CD4-positive, alpha-beta T cell treated with Interleukin-2 at 100 ng/mL for 4 hours (primary cell): ENCODE measurements around the gene UBTD1.

ENCODE experiments used
- DNase-seq: peaks from one replicate; pipeline ENCODE4 v3.0.0-alpha.2; 2020; ENCODE audit warnings: low spot score

Gene UBTD1

DNA sequence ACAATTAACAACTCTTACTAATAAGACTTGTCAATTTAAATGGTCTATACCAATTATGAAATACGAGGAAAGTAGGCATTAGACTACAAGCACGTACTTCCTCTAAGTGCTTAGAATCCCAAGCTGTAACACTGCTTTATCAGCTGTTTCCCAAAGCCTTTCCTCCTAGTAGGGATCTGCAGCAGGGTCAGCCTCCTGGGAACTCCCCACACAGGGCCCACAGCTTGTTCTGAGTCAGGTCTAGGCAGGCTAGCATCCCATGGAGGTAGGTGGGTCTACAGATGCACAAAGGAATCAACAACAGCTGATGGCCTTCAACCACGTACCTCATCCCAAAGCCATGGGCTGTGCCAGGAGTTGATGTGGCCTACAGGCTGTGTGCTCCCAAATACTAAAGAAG lies 15.2 kb upstream of the UBTD1 start:
- DNase-seq, result no peak

DNA sequence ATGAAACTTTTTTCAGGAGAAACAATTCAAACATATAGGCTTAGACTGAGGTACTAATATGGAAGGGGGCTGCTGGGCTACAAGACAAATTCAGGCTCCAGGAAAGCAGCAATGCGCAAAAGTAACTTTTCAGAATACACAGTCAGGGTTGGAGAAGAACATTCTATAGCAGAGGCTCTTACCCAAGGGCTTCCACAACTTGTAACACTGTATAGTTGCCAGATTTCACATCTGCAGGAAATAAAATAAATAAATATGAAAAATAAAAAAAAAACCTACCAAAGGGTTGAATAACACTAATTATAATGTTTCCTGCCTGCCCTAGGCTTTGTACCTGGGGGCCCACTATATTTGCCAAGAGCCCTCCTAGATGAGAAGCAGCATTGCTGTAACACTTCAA lies 14.8 kb upstream of the UBTD1 start:
- no peak for DNase-seq

DNA sequence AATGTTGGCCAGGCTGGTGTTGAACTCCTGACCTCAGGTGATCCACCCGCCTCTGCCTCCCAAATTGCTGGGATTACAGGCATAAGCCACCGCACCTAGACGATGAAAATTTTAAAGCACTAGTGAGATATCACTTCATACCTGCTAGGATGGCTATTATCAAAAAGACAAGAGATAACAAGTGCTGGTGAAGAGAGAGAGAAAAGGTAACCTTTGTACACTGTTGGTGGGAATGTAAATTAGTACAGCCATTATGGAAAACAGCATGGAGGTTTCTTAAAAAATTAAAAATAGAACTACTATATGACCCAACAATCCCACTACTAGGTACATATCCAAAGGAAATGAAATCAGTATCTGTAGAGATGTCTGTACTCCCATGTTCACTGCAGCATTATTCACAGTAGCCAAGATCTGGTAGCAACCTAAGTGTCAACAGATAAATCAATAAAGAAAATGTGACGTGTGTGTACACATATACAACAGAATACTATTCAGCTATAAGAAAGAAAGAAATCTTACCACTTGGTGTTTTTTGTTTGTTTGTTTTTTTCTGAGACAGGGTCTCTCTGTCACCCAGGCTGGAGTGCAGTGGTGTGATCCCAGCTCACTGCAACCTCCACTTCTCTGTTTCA lies 13.0 kb upstream of the UBTD1 start:
- DNase-seq, result no peak

DNA sequence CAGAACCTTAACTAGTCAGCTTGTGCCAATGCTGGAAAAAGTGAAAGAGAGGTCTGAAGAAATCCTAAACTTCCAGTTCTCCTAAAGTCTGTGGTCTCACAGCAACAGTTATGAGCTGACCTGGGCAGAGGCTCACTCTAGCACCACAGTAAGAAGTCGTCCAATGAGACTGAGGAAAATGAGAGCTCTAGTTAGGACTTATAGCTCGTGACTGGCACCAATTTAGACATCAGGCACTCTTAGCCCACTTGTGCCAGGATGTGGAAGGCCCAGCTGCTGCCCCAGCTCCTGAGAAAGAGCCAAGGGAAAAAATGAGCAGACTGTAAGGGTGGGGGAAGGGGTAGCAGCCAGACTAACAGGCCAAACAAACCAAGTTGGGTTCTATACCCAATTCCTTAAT lies 8.1 kb upstream of the UBTD1 start:
- DNase-seq, result no peak

DNA sequence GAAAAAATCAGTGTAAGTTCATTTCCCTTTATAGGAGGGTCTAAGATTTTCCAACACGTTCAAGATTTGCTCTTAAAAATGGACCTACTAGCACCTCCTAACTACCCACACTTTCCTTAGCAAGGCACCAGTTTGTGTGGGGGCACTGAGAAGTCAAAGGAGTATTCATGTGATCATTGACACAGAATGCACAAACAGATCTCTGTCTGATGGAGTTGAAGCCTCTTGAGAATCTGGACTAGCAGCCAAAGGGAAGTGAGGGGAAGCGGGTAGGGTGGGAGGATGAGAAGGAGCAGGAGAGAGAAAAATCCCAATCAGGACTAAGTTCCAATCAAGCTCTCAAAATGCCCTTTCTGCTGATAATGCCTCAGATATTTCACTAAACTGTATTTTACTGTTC lies 4.6 kb upstream of the UBTD1 start:
- DNase-seq, result no peak

DNA sequence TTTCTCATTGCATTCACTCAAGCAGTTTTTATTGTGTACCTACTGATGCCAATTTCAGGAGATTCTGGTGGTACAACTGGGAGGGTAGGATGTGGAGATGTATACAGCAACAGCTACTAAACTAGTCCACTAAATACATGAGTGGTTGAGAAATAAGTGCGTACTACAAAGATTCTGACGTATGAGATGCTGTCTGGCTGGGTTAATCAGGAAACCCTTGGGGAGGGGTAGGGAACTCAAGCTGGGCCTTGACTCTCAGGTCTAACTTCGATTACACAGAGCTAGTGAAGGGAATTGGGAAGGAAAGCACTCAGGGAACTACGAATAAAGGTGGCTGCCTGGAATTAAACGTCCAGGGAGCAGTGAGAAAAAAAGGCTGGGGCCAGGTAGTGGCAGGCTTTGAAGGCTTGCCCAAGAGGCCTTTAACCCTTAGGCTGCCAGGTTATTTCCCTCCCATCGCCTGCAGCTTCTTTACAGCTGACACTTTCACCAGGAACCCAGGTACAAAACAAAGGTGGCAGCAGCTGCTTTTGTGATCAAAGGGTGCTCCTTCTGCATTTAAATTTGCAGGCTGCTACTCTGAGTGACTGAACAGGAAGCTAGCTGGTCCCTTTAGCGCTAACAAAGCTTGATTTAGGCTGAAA lies 3.7 kb upstream of the UBTD1 start:
- peak; percentile 4 for DNase-seq

DNA sequence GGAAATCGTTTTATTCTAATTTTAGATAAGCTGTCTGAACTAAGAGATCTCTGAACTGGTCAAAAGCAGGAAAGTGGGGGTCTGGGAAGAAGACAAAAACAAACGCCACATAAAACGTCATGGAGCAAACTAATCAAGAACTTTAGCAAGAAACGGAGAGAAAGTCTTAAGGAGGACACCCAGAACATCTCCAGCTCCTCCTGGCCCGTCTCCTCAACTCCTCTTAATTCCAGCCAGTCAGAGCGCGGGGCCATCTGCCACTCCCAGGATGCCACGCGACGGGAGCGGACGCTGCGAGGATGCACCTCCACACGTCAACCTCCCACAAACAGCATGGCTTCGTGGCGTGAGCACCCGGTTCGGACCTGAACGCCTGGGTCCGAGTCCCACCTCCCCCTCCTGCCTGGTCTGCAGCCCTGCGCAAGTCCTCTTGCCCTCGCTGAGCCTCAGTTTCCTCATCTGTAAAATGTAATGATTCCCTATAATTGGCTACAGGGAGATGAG lies 1.1 kb upstream of the UBTD1 start:
- peak; percentile 63 for DNase-seq

DNA sequence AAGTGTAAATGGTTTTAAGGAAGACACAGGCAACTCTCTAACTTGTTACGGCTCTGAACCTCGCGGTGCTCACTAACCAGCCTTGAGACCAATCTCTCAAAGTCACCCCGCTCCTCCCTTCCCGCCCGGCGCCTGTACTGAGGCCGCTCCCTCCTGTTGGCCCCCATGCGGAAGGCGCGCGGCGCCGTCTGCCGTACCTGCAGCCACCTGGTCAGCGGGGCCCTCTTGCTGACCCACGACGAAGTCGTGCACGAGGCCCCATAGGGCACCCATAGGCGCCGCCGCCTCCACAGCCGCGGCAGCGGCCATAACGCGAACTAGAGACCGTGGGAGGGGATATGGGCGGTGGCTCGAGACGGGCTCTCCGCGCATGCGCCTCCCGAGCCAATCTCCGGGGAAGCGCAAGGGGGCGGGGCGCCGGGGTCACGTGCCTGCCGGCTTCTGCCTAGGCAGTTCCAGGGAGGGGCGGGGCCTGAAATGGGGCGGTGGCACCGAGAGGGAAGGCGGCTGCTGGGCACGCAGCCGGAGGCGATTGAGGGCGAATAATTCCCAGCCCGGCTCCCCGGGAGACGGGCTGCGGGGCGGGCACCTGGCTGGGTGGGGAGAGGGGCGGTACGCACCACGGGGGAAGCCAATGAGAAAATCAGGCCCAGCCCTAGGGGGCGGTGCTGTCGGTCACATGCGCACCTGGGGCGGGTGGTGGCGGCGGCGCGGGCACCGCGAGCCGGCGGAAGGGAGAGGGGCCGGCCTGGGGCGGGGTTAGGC lies 466 bp upstream of the UBTD1 start, which contains the start of gene MMS19:
Gene MMS19, minus strand, starts transcription at position 347 of the 765 bp plus-strand sequence. Its CDS starts 38 bp downstream, at position 309.
- peak; percentile 98 for DNase-seq

DNA sequence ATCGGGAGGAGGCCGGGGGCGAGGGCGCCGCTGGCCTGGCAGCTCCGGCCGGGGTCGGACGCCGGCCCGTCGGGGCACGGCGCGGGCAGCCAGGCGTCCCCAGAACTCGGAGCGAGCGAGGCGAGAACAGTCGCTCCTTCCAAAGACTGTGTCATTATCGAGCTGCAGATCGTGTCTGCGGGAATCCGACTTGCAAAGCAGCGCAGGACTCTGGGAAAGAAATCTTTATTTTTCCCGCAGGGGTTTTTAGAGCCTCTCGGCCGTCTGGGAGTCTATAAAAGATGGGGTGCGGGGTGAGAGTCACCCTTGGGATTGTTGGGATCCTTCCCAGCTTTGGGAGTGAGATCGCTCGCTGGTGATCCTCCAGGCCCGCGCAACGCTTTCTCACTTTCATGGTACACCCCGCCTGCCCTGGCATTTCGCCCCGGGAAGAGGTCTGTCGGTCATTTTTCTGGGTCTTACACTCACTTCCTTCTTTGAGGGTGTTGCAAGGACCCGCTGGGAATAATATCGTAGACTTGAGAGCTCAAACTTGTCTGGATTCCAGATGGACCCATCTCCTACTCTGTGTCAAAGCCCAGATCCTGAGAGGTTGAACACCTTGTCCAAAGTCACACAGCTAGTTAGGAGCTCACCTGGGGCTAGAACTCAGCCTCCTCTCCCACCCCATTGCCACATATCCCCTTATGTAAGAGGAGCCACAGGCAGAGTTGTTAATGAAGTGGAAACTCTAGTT lies 1.0 kb downstream of the UBTD1 start:
- DNase-seq, result no peak

DNA sequence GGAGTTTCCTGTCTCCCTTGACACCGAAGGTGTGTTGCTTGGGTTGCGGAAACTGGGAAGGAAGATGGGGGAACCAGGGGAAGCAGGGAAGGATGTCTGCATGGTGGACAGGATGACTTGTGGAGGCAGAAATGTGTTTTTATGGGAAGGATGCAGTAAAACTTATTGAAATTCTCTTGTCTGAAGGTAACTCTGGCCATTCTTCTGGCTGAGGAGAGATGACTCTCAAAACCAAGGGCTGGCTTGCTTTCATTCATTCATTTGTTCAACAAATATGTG lies 1.5 kb downstream of the UBTD1 start:
- no peak for DNase-seq

DNA sequence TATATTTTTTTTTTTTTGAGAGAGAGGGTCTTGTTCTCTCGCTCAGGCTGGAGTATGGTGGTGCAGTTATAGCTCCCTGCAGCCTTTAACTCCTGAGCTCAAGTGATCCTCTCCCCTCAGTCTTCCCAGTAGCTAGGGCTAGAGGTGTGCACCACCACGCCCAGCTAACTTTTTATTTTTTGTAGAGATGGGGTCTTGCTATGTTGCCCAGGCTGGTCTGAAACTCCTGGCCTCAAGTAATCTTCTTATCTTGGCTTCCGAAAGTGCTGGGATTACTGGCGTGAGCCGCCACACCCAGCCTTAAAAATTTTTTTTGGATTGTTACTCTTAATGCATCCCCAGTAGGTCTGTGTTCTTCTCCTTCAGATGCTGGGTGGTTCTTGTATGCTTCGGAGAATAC lies 4.2 kb downstream of the UBTD1 start:
- DNase-seq, result no peak

DNA sequence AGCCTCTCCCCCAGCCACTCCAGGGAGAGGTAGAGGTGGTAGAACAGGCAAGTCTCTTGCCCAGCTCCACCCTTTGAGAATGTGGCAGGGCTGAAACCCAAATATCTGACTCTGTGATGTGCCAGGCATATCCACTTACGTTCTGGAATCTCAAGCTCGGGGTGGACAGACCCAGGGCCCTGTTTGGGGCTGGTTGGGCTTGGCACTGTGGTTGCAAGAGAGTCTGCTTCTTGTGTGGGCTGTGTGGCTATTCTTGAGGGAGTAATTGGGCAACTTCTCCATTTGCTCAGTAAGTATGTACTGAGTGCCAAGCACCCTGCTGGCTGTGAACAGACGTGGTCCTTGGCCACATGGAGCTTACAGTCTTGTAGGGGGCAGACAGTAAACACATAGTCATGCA lies 4.7 kb downstream of the UBTD1 start:
- no peak for DNase-seq

DNA sequence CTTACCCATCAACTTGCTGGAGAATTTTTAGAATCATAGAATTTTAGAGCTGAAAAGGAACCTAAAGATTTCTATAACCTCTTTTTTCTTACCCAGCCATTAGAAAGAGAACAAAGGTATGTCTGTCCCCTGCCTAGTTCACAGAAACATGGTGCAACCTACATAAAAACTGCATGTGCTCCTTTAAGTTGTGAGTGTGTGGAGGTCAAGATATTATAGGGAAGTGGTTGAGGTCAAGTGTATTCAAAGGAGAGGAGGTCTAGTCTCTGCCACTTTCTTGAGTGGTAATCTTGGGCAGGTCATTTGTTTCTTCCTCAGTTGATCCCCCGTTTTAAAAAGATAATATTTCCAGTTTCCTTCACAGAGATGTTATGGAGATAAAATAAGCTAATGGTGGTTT lies 6.4 kb downstream of the UBTD1 start:
- DNase-seq, result no peak

DNA sequence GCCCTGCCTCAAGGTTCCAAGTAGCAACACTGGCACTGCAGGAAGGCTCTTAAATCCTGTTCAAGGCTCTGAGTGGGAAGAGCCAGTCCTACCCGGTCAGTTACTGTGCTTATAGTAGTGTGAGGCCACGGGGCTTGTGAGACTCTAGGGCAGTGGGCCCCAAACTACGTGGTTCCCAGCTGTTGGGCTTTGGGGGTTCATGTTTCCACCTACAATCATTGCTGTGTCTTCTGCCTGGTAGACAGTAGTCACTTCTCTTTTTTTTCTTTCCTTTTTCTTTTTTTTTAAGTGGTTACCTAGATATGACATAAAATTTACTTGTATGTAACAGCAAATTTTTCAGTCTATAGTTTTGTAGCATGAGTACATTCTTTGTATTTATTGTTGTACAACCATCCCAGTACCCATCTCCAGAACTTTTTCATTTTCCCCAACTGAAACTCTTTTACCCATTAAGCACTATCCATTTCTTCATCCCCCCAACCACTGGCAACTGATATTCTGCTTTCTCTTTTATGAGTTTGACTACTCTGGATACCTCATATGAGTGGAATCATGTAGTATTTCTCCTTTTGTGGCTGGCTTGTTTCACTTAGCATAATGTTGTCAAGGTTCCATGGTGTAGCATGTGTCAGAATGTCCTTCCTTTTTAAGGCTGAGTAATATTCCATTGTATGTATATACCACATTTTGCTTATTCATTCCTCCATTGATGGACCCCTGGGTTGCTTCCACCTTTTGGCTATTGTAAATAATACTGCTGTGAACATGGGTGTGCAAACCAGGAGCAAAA lies 7.7 kb downstream of the UBTD1 start:
- no peak for DNase-seq

DNA sequence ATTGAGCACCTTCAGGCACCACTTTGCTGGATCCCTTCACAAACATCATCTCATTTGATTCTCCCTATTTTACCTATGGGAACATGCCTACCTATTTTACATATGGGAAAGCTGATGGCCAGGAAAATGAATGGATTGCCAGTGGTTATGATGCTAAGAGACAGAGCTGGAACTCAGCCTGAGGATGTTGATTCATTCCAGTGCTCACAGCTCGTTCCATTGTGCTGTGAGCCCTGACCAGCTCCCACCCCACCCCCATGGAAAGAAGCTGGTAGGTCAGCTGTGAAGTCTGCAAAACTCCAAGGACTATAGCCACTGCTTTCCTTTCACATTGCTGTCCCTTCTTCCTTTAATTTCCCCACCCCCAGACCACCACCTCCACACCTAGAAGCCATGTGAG lies 9.6 kb downstream of the UBTD1 start:
- DNase-seq, result no peak

DNA sequence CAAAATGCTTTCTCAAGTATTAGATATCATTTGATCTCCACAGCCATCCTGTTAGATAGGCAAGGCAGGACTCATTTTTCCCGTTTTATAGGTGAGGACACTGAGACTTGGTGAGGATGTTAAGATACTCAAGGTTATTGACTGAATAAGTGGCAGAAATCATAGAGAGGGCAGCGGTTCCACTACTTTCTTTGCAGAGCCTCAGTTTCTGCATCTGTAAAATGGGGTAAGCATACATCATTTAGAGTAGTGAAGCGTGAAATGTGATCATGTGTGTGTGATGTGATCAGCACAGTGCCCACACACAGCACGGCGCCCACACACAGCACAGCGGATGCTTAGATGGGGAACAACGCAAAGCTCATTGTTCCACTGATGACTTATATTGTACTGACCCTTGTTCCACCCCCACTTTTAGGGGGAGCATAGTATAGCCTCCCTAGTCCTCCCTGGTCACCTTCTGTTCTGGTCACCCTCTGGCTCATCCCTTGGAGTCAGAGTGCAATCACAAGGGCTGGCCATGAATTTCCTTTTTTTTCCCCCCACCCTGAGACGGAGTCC lies 10.5 kb downstream of the UBTD1 start:
- DNase-seq, result no peak

DNA sequence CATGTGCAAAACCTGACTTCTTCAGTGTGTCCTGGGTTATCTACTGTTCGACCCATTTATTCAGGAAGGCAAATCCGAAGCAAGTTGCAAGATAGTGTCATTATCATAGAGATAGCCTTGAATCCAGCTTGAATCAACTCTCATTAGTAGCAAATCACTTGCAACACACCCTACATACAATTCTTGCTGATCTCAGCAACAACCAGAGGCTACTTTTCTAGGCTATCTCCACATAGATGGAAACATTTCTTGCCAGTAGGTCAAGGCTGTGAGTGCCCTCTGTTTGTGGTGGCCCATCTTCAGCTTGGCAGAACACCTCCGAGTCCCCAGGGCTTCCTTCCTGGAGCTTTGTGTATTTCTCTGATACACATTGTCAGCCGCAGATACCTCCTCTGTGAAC lies 12.0 kb downstream of the UBTD1 start:
- no peak for DNase-seq

DNA sequence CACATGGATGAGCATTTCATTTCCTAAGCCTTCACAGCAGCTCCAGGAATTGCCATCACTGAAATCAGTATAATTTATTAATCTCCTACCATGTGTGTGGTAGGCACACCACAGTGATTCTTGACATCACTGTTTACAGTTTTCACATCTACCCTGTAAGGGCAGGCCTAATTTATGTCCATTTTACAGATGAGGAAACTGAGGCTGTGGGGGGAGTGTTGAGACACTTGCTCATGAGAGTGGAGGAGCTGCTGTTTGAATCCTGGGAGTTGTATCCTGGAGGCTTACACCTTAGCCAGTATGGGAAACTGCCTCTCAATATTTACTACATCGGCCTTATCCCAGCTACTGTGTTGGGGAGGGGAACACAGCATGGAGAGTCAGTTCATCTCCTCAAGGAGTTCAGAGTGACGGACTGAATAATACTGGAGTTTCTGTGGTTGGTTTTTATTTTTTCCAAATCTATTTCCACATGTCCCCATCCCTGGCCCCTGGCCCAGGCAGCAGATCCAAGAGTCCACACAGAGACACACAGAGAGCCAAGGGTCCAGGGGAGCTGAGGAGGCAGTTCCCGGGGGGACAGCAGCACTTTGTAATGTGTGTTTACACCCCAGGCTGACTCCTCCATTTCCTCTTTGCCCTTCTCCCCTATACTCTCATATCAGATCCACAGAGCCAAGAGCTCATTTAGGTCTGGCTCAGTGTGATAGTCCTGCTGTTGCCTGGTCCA lies 13.2 kb downstream of the UBTD1 start:
- DNase-seq, result no peak

DNA sequence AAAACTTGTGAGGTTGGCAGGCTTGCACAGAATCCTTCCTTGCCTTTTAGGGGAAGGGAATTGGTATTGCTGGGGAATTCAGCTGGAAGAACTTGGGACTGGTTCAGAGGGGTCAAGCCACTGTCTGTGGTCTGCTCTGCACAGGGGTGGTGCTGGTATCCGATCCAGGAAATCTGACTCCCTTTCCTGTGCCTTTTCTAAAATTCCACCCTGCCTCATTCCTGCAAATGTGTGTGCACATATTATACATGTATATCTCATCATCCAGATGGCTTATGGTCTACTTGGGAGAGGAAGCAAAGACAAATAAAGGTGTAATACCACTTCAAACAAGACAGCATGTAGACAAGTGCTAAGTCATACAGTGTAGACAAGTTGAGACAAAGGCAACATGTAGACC lies 14.3 kb downstream of the UBTD1 start:
- no peak for DNase-seq

DNA sequence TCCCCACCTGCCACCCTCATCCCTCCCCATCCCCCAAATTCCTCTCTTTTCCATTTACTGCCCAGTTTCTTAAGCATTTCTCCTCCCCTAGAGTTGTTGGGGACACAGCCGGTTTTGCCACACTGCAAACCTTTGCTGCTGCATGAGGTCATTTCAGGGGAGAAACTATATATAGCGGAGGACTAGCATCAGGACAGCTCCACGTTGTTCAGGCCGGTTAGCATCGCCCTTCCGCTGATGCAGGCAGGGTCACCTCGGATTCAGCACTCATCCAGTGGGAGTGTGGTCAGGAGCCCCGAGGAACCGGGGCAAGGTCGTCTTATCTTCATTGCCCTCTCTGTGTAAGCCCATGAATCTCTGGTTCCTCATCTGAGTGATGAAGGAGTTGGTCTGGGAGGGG lies 15.6 kb downstream of the UBTD1 start:
- no peak for DNase-seq
